Nephron (organoid): ENCODE results near the gene LRRTM4.

Source experiments
- H3K27ac Mint-ChIP-seq, 3 experiments: 2 replicates each; pipeline ENCODE4 v1.8.0; 2020; ENCODE audit warnings: mixed read lengths in 3 of 3, mild to moderate bottlenecking in 2 of 3, moderate library complexity in 1 of 3
- H3K27me3 Mint-ChIP-seq: 2 replicates; pipeline ENCODE4 v1.8.0; 2021; ENCODE audit warnings: low read depth, mild to moderate bottlenecking, moderate library complexity, mixed read lengths
- H3K36me3 Mint-ChIP-seq: 2 replicates; pipeline ENCODE4 v1.8.0; 2020; ENCODE audit warnings: low read depth, mixed read lengths
- H3K4me1 Mint-ChIP-seq: 2 replicates; pipeline ENCODE4 v1.8.0; 2020; ENCODE audit warnings: mixed read lengths
- H3K4me3 Mint-ChIP-seq, 3 experiments: 2 replicates each; pipeline ENCODE4 v1.8.0; 2020; ENCODE audit warnings: mild to moderate bottlenecking in 3 of 3, mixed read lengths in 3 of 3, moderate library complexity in 2 of 3
- H3K9me3 Mint-ChIP-seq: 2 replicates; pipeline ENCODE4 v1.8.0; 2020; ENCODE audit warnings: mixed read lengths
- CTCF ChIP-seq, 3 experiments: fragments of 200-600 bp; sonication (generic); IDR thresholded peaks; one replicate each; pipeline ENCODE4 v1.5.0; 2021; ENCODE audit warnings: antibody characterized with exemption in 3 of 3; ENCODE audit not compliant: unreplicated experiment in 3 of 3

Gene LRRTM4

GRCh38 chr2:76825140-76825970, 696.8 kb downstream of the LRRTM4 start:
- Mint-ChIP-seq H3K4me1 (no peaks in the 10 kb centered on the region), H3K27ac (no peak overlapping the region), H3K27me3 (no peaks in the 10 kb centered on the region), H3K9me3 (no peaks in the 10 kb centered on the region), H3K36me3 (no peaks in the 10 kb centered on the region), H3K4me3 (no peak overlapping the region)
- TF ChIP-seq CTCF (IDR thresholded peaks at IDR 0.05; ENCODE audit: unreplicated experiment in 3 of 3): no peak

GRCh38 chr2:76821731-76822130, 700.4 kb downstream of the LRRTM4 start:
- Mint-ChIP-seq H3K36me3 (no peaks in the 10 kb centered on the region), H3K27me3 (no peaks in the 10 kb centered on the region), H3K9me3 (no peaks in the 10 kb centered on the region), H3K27ac (no peak overlapping the region), H3K4me1 (no peaks in the 10 kb centered on the region), H3K4me3 (no peak overlapping the region)
- TF ChIP-seq CTCF (IDR thresholded peaks at IDR 0.05; ENCODE audit: unreplicated experiment in 3 of 3): no peak

- Mint-ChIP-seq H3K27ac (no peak overlapping the region), H3K27me3 (no peaks in the 10 kb centered on the region), H3K4me1 (peaks cover 27% of the 10 kb centered on the region), H3K9me3 (no peaks in the 10 kb centered on the region), H3K36me3 (no peaks in the 10 kb centered on the region), H3K4me3 (no peak overlapping the region)
- TF ChIP-seq CTCF (IDR thresholded peaks at IDR 0.05; ENCODE audit: unreplicated experiment in 3 of 3): no peak
These were observed 709.1 kb downstream of the LRRTM4 start for GRCh38 chr2:76813084-76813483.

GRCh38 chr2:76812156-76812555, 710.0 kb downstream of the LRRTM4 start:
- TF ChIP-seq CTCF (IDR thresholded peaks at IDR 0.05; ENCODE audit: unreplicated experiment in 3 of 3): no peak
- Mint-ChIP-seq H3K36me3 (no peaks in the 10 kb centered on the region), H3K4me3 (no peak overlapping the region), H3K27me3 (no peaks in the 10 kb centered on the region), H3K4me1 (peaks cover 27% of the 10 kb centered on the region), H3K27ac (peak overlapping the region in 2 of 3 experiments; percentile 59 to 74), H3K9me3 (no peaks in the 10 kb centered on the region)

GRCh38 chr2:76809136-76809535, 713.0 kb downstream of the LRRTM4 start:
- Mint-ChIP-seq H3K4me3 (no peak overlapping the region), H3K36me3 (no peaks in the 10 kb centered on the region), H3K9me3 (no peaks in the 10 kb centered on the region), H3K4me1 (peaks cover 27% of the 10 kb centered on the region), H3K27me3 (no peaks in the 10 kb centered on the region), H3K27ac (peak overlapping the region; percentile 17 to 90 (median 22))
- no peak for TF ChIP-seq CTCF (IDR thresholded peaks at IDR 0.05; ENCODE audit: unreplicated experiment in 3 of 3)

GRCh38 chr2:76808732-76809131, 713.4 kb downstream of the LRRTM4 start:
- Mint-ChIP-seq H3K27ac (peak overlapping the region; percentile 17 to 90 (median 79)), H3K36me3 (no peaks in the 10 kb centered on the region), H3K27me3 (no peaks in the 10 kb centered on the region), H3K4me3 (no peak overlapping the region), H3K9me3 (no peaks in the 10 kb centered on the region), H3K4me1 (peaks cover 27% of the 10 kb centered on the region)
- no peak for TF ChIP-seq CTCF (IDR thresholded peaks at IDR 0.05; ENCODE audit: unreplicated experiment in 3 of 3)
